Subcutaneous abdominal adipose tissue (tissue), 5 donors: Measurements from ENCODE around the gene ARG1.
A peak's percentile ranks its signal among the peaks of the same experiment; 100 is the strongest.

Experiments
- H3K27ac ChIP-seq: one replicate; pipeline ENCODE4 v1.7.0; 2013; ENCODE audit warnings: low read depth, mild to moderate bottlenecking, inconsistent platforms, low read length, moderate library complexity
- H3K27me3 ChIP-seq, 5 donors: one replicate each; pipeline ENCODE4 v1.7.0; 2013; ENCODE audit warnings: low read length in 5 of 5, inconsistent platforms in 1 of 5; ENCODE audit not compliant: control insufficient read depth in 5 of 5, insufficient read depth in 4 of 5
- H3K36me3 ChIP-seq, 5 donors: one replicate each; pipeline ENCODE4 v1.7.0; 2013; ENCODE audit warnings: low read length in 5 of 5; ENCODE audit not compliant: control insufficient read depth in 5 of 5, insufficient read depth in 5 of 5
- H3K4me1 ChIP-seq, 5 donors: one replicate each; pipeline ENCODE4 v1.7.0; 2013; ENCODE audit warnings: low read length in 5 of 5, mild to moderate bottlenecking in 3 of 5, moderate library complexity in 1 of 5; ENCODE audit not compliant: control insufficient read depth in 5 of 5, insufficient read depth in 5 of 5
- H3K4me3 ChIP-seq, 5 donors: one replicate each; pipeline ENCODE4 v1.7.0; 2013; ENCODE audit warnings: low read length in 5 of 5, low read depth in 1 of 5
- H3K9ac ChIP-seq, 5 donors: one replicate each; pipeline ENCODE4 v1.7.0; 2013; ENCODE audit warnings: low read length in 5 of 5, mild to moderate bottlenecking in 4 of 5, moderate library complexity in 3 of 5
- H3K9me3 ChIP-seq, 5 donors: one replicate each; pipeline ENCODE4 v1.7.0; 2013; ENCODE audit warnings: low read length in 5 of 5; ENCODE audit not compliant: control insufficient read depth in 5 of 5
- donor health status: healthy.
- donor health status: healthy.
- donor health status: healthy.
- donor health status: healthy.
- donor health status: healthy.

Gene ARG1

GRCh38 chr6:131613296-131613925 lies 40.4 kb downstream of the ARG1 start:
- no peaks in the 10 kb centered on the region for H3K9me3 ChIP-seq
- H3K36me3 ChIP-seq: peaks cover 58 to 83% (median 76%) of the 10 kb centered on the region in 5 donors
- H3K4me3 ChIP-seq: no peak overlapping the region
- H3K27ac ChIP-seq: no peak overlapping the region
- H3K9ac ChIP-seq: no peak overlapping the region
- no peaks in the 10 kb centered on the region for H3K4me1 ChIP-seq
- H3K27me3 ChIP-seq: no peaks in the 10 kb centered on the region

GRCh38 chr6:131615275-131615674 lies 42.2 kb downstream of the ARG1 start:
- Histone ChIP-seq H3K27me3 (no peaks in the 10 kb centered on the region), H3K4me1 (no peaks in the 10 kb centered on the region), H3K4me3 (no peak overlapping the region), H3K9me3 (no peaks in the 10 kb centered on the region), H3K36me3 (peaks cover 61 to 84% (median 82%) of the 10 kb centered on the region in 5 donors), H3K9ac (no peak overlapping the region), H3K27ac (no peak overlapping the region)

- peaks cover 14 to 25% (median 19%) of the 10 kb centered on the region in 5 donors for H3K36me3 ChIP-seq
- no peaks in the 10 kb centered on the region for H3K9me3 ChIP-seq
- peaks cover 0 to 21% (median 18%) of the 10 kb centered on the region in 5 donors for H3K4me1 ChIP-seq
- H3K4me3 ChIP-seq: peak within 1 kb of the TSS; percentile 83 to 99 (median 95)
- H3K9ac ChIP-seq: peak within 1 kb of the TSS; percentile 73 to 98 (median 92)
- H3K27ac ChIP-seq: peak within 1 kb of the TSS; percentile 59
- no peaks in the 10 kb centered on the region for H3K27me3 ChIP-seq
These were observed 55.0 kb downstream of the ARG1 start, which contains the start of gene MED23 for GRCh38 chr6:131627724-131628682. Gene MED23 (minus strand): TSS chr6:131628242. CDS start chr6:131628049, 193 bp downstream.

GRCh38 chr6:131628726-131629125 lies 55.7 kb downstream of the ARG1 start:
- Histone ChIP-seq H3K9me3 (no peaks in the 10 kb centered on the region), H3K27me3 (no peaks in the 10 kb centered on the region), H3K4me1 (peaks cover 0 to 21% (median 18%) of the 10 kb centered on the region in 5 donors), H3K36me3 (peaks cover 7 to 17% (median 12%) of the 10 kb centered on the region in 5 donors), H3K27ac (no peak overlapping the region), H3K4me3 (peak overlapping the region; percentile 77 to 99 (median 95)), H3K9ac (peak overlapping the region in 2 of 5 donors; percentile 55 to 69)

GRCh38 chr6:131629651-131630050 lies 56.6 kb downstream of the ARG1 start:
- H3K27ac ChIP-seq: no peak overlapping the region
- H3K36me3 ChIP-seq: peaks cover 0 to 8% (median 3%) of the 10 kb centered on the region in 5 donors
- no peak overlapping the region for H3K9ac ChIP-seq
- H3K4me3 ChIP-seq: no peak overlapping the region
- peaks cover 0 to 21% (median 18%) of the 10 kb centered on the region in 5 donors for H3K4me1 ChIP-seq
- H3K9me3 ChIP-seq: no peaks in the 10 kb centered on the region
- H3K27me3 ChIP-seq: no peaks in the 10 kb centered on the region

GRCh38 chr6:131631625-131632289 lies 58.7 kb downstream of the ARG1 start:
- H3K4me3 ChIP-seq: no peak overlapping the region
- no peak overlapping the region for H3K9ac ChIP-seq
- H3K9me3 ChIP-seq: no peaks in the 10 kb centered on the region
- peaks cover 0 to 18% (median 17%) of the 10 kb centered on the region in 5 donors for H3K4me1 ChIP-seq
- no peaks in the 10 kb centered on the region for H3K36me3 ChIP-seq
- no peaks in the 10 kb centered on the region for H3K27me3 ChIP-seq
- no peak overlapping the region for H3K27ac ChIP-seq
